Mesenchymal stem cell (in vitro differentiated cells and primary cell): ENCODE data around the gene FHL1.

Experiments
- DNase-seq: peaks from one replicate; pipeline ENCODE4 v3.0.0-alpha.2; 2013
- H2AFZ ChIP-seq: one replicate; pipeline ENCODE4 v1.6.1; 2013; ENCODE audit warnings: low read depth, mild to moderate bottlenecking, control low read depth, inconsistent platforms, low read length, moderate library complexity
- H2AK5ac ChIP-seq: 2 replicates; pipeline ENCODE4 v1.6.1; 2013; ENCODE audit warnings: low read length, moderate library complexity, mild to moderate bottlenecking, inconsistent platforms; ENCODE audit not compliant: severe bottlenecking
- H2BK120ac ChIP-seq: one replicate; pipeline ENCODE4 v1.6.1; 2013; ENCODE audit warnings: low read depth, mild to moderate bottlenecking, inconsistent platforms, low read length, moderate library complexity
- H2BK12ac ChIP-seq, 2 experiments: one replicate each; pipeline ENCODE4 v1.6.1; 2013; ENCODE audit warnings: inconsistent platforms in 2 of 2, low read length in 2 of 2, mild to moderate bottlenecking in 2 of 2, moderate library complexity in 2 of 2, control low read depth in 1 of 2
- H2BK15ac ChIP-seq: one replicate; pipeline ENCODE4 v1.6.1; 2013; ENCODE audit warnings: mild to moderate bottlenecking, low read depth, inconsistent platforms; ENCODE audit not compliant: poor library complexity, severe bottlenecking
- H2BK5ac ChIP-seq: 2 replicates; pipeline ENCODE4 v1.6.1; 2013; ENCODE audit warnings: low read depth, mild to moderate bottlenecking, low read length, control low read depth, inconsistent platforms; ENCODE audit not compliant: poor library complexity, severe bottlenecking
- H3K14ac ChIP-seq, 2 experiments: one replicate each; pipeline ENCODE4 v1.6.1; 2013; ENCODE audit warnings: inconsistent platforms in 2 of 2, low read length in 2 of 2, control low read depth in 1 of 2, mild to moderate bottlenecking in 1 of 2, moderate library complexity in 1 of 2
- H3K18ac ChIP-seq, 2 experiments: one replicate each; pipeline ENCODE4 v1.6.1; 2013; ENCODE audit warnings: inconsistent platforms in 2 of 2, low read length in 2 of 2, control low read depth in 1 of 2, low read depth in 1 of 2, mild to moderate bottlenecking in 1 of 2
- H3K23ac ChIP-seq, 2 experiments: one replicate each; pipeline ENCODE4 v1.6.1; 2013; ENCODE audit warnings: inconsistent platforms in 2 of 2, low read length in 2 of 2, mild to moderate bottlenecking in 2 of 2, moderate library complexity in 2 of 2, control low read depth in 1 of 2
- H3K27ac ChIP-seq: 2 replicates; pipeline ENCODE4 v1.5.1; 2013; ENCODE audit warnings: mild to moderate bottlenecking, moderate library complexity, low read length, control low read depth, inconsistent platforms; ENCODE audit not compliant: poor library complexity, severe bottlenecking
- H3K27me3 ChIP-seq, 2 experiments: 2 replicates each; pipeline versions ENCODE4 v1.6.1 to v1.7.0; 2013; ENCODE audit warnings: low read length in 2 of 2, mild to moderate bottlenecking in 2 of 2, moderate library complexity in 2 of 2, control low read depth in 1 of 2, inconsistent platforms in 1 of 2; ENCODE audit not compliant: control insufficient read depth in 1 of 2, insufficient read depth in 1 of 2
- H3K36me3 ChIP-seq, 2 experiments: 2 replicates each; pipeline versions ENCODE4 v1.6.1 to v1.7.0; 2013; ENCODE audit warnings: low read length in 2 of 2, control low read depth in 1 of 2, inconsistent platforms in 1 of 2, low read depth in 1 of 2, mild to moderate bottlenecking in 1 of 2; ENCODE audit not compliant: insufficient read depth in 2 of 2, control insufficient read depth in 1 of 2
- H3K4ac ChIP-seq, 2 experiments: one replicate each; pipeline ENCODE4 v1.6.1; 2013; ENCODE audit warnings: inconsistent platforms in 2 of 2, low read length in 2 of 2, mild to moderate bottlenecking in 2 of 2, moderate library complexity in 2 of 2, control low read depth in 1 of 2, low read depth in 1 of 2
- H3K4me1 ChIP-seq: 2 replicates; pipeline ENCODE4 v1.6.1; 2013; ENCODE audit warnings: low read depth, low read length, control low read depth; ENCODE audit not compliant: control insufficient read depth, insufficient read depth
- H3K4me2 ChIP-seq: 2 replicates; pipeline ENCODE4 v1.6.1; 2013; ENCODE audit warnings: low read length, mild to moderate bottlenecking, inconsistent platforms; ENCODE audit not compliant: poor library complexity, severe bottlenecking
- H3K4me3 ChIP-seq, 2 experiments: 2 replicates each; pipeline versions ENCODE4 v1.5.1 to v1.7.0; 2013; ENCODE audit warnings: low read length in 2 of 2, mild to moderate bottlenecking in 2 of 2, control low read depth in 1 of 2, low read depth in 1 of 2; ENCODE audit not compliant: insufficient read depth in 1 of 2
- H3K79me1 ChIP-seq: replicated peaks from 2 replicates; pipeline ENCODE4 v1.6.1; 2013; ENCODE audit warnings: mild to moderate bottlenecking, control low read depth, low read length, inconsistent platforms; ENCODE audit not compliant: poor library complexity, severe bottlenecking
- H3K9ac ChIP-seq: 2 replicates; pipeline ENCODE4 v1.7.0; 2013; ENCODE audit warnings: mild to moderate bottlenecking, low read length, moderate library complexity
- H3K9me3 ChIP-seq: 2 replicates; pipeline ENCODE4 v1.7.0; 2013; ENCODE audit warnings: mild to moderate bottlenecking, low read length; ENCODE audit not compliant: control insufficient read depth
- H4K8ac ChIP-seq: one replicate; pipeline ENCODE4 v1.6.1; 2013; ENCODE audit warnings: inconsistent platforms, mild to moderate bottlenecking, low read length, moderate library complexity
- H4K91ac ChIP-seq: one replicate; pipeline ENCODE4 v1.6.1; 2013; ENCODE audit warnings: mild to moderate bottlenecking, low read length, inconsistent platforms
- WGBS: methylation state at CpG from one replicate; pipeline ENCODE4 v1.1.7; 2013; ENCODE audit warnings: mixed read lengths; 5-methylcytosine and 5-hydroxymethylcytosine counted together

FHL1 gene

DNA sequence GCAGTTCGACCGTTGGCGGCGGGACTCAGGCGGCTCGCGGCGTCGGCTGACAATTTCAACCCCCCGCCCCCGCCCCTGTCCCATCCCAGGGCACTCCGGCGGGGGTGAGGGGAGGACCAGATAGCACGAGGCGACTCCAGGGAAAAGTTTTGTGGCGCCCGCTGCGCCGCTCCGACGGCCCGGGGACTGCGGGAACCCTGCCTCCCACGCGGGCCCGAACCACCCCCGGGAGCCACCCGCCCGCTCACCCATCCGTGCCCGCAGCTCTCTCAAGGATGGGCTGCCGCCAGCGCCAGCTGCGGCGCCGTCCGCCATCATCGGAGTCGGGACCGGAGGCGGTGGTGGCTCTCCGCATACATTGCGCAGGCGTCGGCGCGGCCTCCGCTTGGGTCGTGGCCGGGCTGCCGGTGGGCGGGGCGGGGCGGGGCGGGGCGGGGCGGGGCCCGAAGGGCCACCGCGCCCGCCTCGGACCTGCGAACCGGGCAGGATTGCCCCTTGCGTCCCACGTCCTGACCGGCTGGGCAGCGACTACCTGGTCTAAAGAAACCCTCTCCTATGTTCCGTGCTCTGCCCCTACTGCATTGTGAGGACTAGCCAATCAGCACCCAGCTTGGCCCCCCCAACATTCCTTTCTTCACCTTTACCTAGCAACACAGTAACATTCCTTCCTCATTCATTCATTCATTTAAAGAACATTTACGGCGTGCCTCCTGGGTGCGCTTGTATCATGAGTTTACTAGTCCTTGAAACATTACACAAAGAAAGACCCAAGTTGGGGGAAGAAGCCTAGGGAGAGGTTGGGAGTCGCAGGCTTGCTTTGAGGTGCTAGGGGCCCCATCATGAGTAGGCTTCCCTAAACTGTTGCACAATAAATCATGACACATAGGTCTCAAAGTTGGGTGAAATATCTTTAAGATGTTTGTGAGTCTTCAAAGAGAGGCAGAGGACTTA, 104.0 kb downstream of the FHL1 start, which contains the start of gene MAP7D3:
TSS of gene MAP7D3 (minus strand) at position 360 of the 951 bp plus-strand sequence. CDS start at position 318, 42 bp downstream.
- Histone ChIP-seq H2AFZ (peak within 1 kb of the TSS; percentile 39), H3K9ac (peak within 1 kb of the TSS; percentile 84), H2AK5ac (peak within 1 kb of the TSS; percentile 69), H3K4me3 (peak within 1 kb of the TSS; percentile 79 to 80), H2BK5ac (no peak within 1 kb of the TSS), H2BK12ac (peak within 1 kb of the TSS in 1 of 2 experiments; percentile 29), H3K27me3 (peaks cover 0 to 17% of the 10 kb centered on the region in 2 experiments), H4K8ac (peak within 1 kb of the TSS; percentile 55), H3K79me1 (no peaks in the 10 kb centered on the region), H3K36me3 (no peaks in the 10 kb centered on the region), H2BK15ac (peak within 1 kb of the TSS; percentile 95), H3K14ac (no peak within 1 kb of the TSS), H2BK120ac (no peak within 1 kb of the TSS), H3K4me2 (peak within 1 kb of the TSS; percentile 68), H3K9me3 (no peaks in the 10 kb centered on the region), H4K91ac (no peak within 1 kb of the TSS), H3K27ac (no peak within 1 kb of the TSS), H3K23ac (no peak within 1 kb of the TSS), H3K4me1 (peaks cover 1% of the 10 kb centered on the region), H3K18ac (peak within 1 kb of the TSS; percentile 18 to 66), H3K4ac (peak within 1 kb of the TSS in 1 of 2 experiments; percentile 58)
- 0% methylated on average over 31 of the region's 73 CpGs for WGBS
- DNase-seq: peak; percentile 58

DNA sequence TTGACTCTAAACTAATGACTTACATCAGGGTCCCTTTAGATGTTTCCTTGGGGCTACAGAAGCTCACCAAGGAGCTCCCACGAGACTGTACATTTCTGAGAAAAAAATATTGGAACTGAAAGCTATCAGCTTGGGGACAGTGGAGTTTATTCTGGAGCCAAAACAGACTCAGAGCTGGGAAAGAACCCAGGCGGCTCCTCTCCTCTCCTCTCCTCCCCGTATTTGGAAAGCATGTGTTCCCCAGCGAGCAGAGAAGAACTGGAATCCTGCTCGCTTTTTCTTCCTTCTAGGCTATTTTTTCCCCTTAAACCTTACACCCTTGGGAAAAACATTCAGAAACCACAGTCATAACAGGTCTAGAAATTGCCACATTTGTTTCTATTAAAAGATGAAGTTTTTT, 108.2 kb downstream of the FHL1 start:
- H3K9ac ChIP-seq: peak overlapping the region; percentile 54
- H3K4me1 ChIP-seq: peaks cover 1% of the 10 kb centered on the region
- H3K27ac ChIP-seq: no peak overlapping the region
- no peak overlapping the region for H4K91ac ChIP-seq
- no peak overlapping the region for H2BK12ac ChIP-seq
- H4K8ac ChIP-seq: no peak overlapping the region
- H2BK5ac ChIP-seq: no peak overlapping the region
- no peak overlapping the region for H2BK120ac ChIP-seq
- no peak overlapping the region for H3K4me2 ChIP-seq
- no peak overlapping the region for H3K18ac ChIP-seq
- H3K4me3 ChIP-seq: peak overlapping the region in 1 of 2 experiments; percentile 47
- no peaks in the 10 kb centered on the region for H3K79me1 ChIP-seq
- H3K23ac ChIP-seq: no peak overlapping the region
- no peak overlapping the region for H3K4ac ChIP-seq
- no peaks in the 10 kb centered on the region for H3K36me3 ChIP-seq
- no peak overlapping the region for H3K14ac ChIP-seq
- no peak overlapping the region for H2AFZ ChIP-seq
- DNase-seq: no peak
- WGBS: 73% methylated on average over 3 of the region's 5 CpGs
- no peaks in the 10 kb centered on the region for H3K9me3 ChIP-seq
- H2BK15ac ChIP-seq: no peak overlapping the region
- H3K27me3 ChIP-seq: peaks cover 0 to 16% of the 10 kb centered on the region in 2 experiments
- no peak overlapping the region for H2AK5ac ChIP-seq

DNA sequence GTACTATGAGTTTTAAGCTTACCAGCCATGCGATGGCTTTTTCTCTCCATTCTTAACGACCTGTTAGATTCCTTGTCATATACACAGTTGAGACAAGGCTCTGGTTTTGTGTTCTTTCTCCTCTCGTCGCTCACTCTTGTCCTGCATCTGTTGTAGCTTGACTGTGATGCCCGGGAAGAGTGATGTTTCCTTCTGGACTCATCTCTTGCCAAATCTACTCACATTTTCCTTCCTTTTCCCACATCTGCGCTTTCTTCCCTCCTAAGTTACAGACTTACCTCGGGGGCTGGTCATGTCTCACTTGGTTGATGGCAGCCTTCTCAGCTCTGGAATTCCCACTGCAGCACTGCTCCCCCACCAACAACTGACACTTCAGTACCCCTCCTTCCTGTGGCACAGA, 108.7 kb downstream of the FHL1 start:
- H3K36me3 ChIP-seq: no peaks in the 10 kb centered on the region
- no peak overlapping the region for H3K14ac ChIP-seq
- H3K23ac ChIP-seq: no peak overlapping the region
- WGBS: 50% methylated on average over 7 of the region's 7 CpGs
- H3K9ac ChIP-seq: peak overlapping the region; percentile 54
- no peaks in the 10 kb centered on the region for H3K79me1 ChIP-seq
- H3K27ac ChIP-seq: no peak overlapping the region
- peak overlapping the region in 1 of 2 experiments; percentile 57 for H3K18ac ChIP-seq
- peaks cover 1% of the 10 kb centered on the region for H3K4me1 ChIP-seq
- H3K27me3 ChIP-seq: peaks cover 0 to 16% of the 10 kb centered on the region in 2 experiments
- H3K9me3 ChIP-seq: no peaks in the 10 kb centered on the region
- no peak overlapping the region for H2BK5ac ChIP-seq
- no peak overlapping the region for H2BK120ac ChIP-seq
- no peak overlapping the region for H4K91ac ChIP-seq
- no peak for DNase-seq
- peak overlapping the region; percentile 48 for H2AK5ac ChIP-seq
- no peak overlapping the region for H4K8ac ChIP-seq
- no peak overlapping the region for H3K4me2 ChIP-seq
- H2BK12ac ChIP-seq: no peak overlapping the region
- no peak overlapping the region for H2BK15ac ChIP-seq
- no peak overlapping the region for H3K4ac ChIP-seq
- H2AFZ ChIP-seq: no peak overlapping the region
- H3K4me3 ChIP-seq: peak overlapping the region in 1 of 2 experiments; percentile 47

DNA sequence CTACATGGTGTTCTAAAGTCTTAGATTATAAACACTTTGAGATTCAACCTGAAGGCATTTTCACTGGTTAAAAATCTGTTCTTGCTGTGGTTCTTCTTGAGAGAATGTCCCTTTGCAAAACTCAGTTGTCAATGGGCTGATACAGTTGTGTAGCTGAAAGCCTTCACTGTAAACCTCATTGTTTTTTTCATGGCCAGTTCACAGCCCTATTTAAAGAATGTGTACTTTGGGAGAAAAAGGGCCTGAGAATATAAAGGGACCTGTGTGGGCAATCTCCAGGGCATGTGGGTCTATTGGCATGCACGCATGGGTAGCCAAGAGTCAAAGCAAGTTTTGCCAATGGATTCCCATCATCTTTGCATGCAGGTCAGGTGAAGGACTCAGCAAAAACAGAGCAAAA, 111.6 kb downstream of the FHL1 start:
- DNase-seq: no peak
- Histone ChIP-seq H4K91ac (no peak overlapping the region), H3K27ac (peak overlapping the region; percentile 72), H3K14ac (no peak overlapping the region), H3K4me3 (no peak overlapping the region), H2AK5ac (peak overlapping the region; percentile 35), H2BK5ac (no peak overlapping the region), H3K23ac (no peak overlapping the region), H3K18ac (no peak overlapping the region), H2AFZ (no peak overlapping the region), H2BK12ac (no peak overlapping the region), H3K4me2 (no peak overlapping the region), H3K9ac (no peak overlapping the region), H3K4ac (no peak overlapping the region), H3K79me1 (no peaks in the 10 kb centered on the region), H3K4me1 (no peaks in the 10 kb centered on the region), H3K9me3 (no peaks in the 10 kb centered on the region), H3K36me3 (no peaks in the 10 kb centered on the region), H2BK15ac (no peak overlapping the region), H3K27me3 (peaks cover 0 to 12% of the 10 kb centered on the region in 2 experiments), H2BK120ac (no peak overlapping the region), H4K8ac (no peak overlapping the region)
- WGBS: 47% methylated on average over 1 of the region's 1 CpG
